ENCODE measurements around the gene METTL22.
A peak's percentile ranks its signal among the peaks of the same experiment; 100 is the strongest.
"Not testable (repeated sequence)": the region's sequence is repeated elsewhere in the genome, so short reads cannot be mapped to it uniquely, and the experiment has no call there.

The METTL22 gene

DNA sequence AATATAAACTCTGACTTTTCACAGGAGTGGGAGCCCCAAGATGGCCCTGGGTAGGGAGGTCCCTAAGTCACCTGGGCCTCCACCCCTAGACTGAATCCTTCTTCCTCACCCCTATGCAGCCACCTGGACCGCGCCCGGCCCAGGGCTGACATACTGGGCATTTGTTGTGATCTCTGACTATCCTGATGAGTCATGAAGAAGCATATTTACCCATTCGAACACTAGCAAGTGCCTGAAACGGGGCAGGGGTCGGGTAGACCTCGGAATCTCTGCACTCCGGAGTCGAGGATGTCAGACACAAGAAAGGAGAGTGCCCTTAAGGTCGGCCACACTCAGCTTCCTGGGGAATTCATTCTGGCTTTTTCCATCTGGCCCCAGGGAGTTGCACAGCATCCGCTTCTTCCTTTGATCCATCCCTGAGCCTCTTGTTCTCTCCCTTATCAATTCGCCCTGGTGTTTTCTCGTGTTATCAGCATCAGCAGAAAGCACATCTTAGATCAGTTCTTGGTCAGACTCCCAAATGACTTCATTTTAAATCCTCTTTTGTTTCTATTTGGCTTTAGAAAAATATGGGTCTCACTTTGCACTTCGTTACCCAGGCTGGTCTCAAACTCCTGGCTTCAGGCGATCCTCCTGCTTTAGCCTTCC is 10.4 kb downstream of the METTL22 start:
- DNase-seq (ENCODE audit: low read depth in 2 of 2), result no peak

DNA sequence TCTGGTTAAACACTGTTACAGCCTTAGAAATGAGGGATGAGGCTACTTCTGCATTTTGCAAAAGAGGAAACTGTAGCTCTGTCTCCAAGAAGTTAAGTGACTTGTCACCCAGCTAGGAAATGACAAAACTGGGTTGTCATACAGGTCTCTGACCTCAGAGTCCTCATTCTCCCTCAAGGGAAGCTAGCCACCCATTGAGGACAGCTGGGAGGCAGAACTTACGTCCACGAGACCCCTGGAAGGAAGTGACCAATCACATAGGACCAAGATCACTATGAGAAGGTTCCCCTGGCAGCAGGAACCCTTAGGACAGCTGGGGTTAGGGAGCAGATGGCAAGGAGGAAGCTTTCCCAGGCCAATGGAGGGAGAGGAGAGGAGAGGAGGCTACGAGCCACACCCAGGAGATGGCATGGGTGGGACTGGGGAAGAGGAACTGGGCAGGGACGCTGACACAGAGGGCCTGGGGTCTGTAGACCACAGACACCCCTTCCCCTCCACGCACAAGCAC is 11.2 kb downstream of the METTL22 start:
- no peak for DNase-seq (ENCODE audit: low read depth in 2 of 2)

DNA sequence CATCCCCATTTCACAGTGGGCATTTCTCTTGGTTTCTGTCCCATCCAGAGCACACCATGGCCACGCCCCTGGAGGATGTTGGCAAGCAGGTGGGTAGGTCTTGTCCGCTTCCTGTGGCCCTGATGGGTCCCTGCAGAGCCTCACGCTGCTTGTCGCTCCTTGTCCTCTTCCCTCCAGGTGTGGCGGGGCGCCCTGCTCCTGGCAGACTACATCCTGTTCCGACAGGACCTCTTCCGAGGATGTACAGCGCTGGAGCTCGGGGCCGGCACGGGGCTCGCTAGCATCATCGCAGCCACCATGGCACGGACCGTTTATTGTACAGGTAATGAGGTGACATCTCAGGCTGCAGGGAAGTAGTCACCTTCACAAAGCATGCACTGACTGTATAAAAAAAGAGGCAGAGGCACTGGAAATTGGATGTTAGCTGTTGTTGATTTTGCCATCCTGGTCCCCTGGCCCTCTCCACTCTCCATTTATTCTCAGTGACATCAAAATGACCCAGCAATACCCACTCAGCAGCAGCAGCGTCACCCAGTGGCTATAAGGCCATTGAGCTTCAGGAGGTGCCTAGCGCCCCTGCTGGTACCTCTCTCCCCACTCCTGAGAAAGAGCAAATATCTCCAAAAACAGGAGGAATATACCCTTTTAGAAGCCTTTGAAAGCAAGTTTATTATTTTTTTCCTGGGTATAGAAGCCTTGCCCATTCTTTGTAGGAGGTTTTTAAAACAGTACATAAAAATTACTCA is 13.7 kb downstream of the METTL22 start:
- DNase-seq (ENCODE audit: low read depth in 2 of 2), result no peak

DNA sequence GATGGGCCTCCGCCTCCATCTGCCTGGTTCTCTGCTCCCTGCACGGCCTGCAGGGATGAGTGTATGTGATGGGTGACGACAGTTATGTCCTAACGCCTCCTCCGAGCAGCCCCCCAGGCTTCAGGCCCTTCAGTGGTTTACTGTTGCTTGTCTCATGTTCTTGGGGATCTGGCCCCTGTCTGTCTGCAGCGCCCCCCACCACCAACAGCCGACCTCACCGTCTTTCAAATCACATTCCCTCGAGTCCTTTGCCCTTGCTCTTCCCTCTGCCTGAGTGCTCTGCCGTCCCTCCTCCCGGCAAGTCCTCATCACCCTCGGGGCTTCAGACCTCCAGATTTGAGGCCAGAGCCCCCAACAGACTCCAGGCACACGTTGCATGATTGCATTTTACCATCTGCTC is 18.2 kb downstream of the METTL22 start:
- no peak for DNase-seq (ENCODE audit: low read depth in 2 of 2)

DNA sequence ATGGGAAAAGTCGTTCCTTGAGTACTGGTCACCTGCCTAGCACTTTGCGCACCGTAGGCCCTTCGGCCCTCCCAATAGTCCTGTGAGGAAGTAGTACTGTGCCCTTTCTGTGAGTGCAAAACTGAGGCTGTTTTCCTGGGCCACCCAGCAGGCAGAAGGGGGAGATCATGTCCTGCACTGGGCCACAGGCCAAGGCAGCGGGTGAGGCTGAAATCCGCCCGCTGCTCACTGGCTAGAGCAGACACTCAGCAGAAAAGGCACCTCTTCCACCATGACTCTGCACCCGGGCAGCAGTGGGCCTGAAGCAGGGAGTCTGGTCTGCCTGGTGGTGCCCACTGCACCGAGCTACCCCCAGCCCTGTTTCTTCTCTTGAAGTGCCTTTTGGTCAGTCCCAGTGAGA is 20.2 kb downstream of the METTL22 start:
- DNase-seq (ENCODE audit: low read depth in 2 of 2), result no peak

DNA sequence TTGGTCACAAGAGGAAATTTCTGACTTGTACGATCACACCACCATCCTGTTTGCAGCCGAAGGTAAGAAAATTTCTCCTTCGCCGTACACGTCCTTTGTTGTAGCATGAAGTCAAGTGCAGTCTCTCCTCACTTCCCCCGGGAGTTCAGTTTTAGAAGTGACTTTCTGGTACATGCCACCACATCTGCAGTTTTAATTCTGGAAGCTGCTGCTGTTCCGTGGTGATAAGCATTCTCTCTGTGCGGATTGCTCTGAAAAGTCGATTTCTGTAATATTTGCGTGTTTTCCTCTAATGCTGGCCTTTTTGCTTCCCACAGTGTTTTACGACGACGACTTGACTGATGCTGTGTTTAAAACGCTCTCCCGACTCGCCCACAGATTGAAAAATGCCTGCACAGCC is 20.6 kb downstream of the METTL22 start:
- no peak for DNase-seq (ENCODE audit: low read depth in 2 of 2)

DNA sequence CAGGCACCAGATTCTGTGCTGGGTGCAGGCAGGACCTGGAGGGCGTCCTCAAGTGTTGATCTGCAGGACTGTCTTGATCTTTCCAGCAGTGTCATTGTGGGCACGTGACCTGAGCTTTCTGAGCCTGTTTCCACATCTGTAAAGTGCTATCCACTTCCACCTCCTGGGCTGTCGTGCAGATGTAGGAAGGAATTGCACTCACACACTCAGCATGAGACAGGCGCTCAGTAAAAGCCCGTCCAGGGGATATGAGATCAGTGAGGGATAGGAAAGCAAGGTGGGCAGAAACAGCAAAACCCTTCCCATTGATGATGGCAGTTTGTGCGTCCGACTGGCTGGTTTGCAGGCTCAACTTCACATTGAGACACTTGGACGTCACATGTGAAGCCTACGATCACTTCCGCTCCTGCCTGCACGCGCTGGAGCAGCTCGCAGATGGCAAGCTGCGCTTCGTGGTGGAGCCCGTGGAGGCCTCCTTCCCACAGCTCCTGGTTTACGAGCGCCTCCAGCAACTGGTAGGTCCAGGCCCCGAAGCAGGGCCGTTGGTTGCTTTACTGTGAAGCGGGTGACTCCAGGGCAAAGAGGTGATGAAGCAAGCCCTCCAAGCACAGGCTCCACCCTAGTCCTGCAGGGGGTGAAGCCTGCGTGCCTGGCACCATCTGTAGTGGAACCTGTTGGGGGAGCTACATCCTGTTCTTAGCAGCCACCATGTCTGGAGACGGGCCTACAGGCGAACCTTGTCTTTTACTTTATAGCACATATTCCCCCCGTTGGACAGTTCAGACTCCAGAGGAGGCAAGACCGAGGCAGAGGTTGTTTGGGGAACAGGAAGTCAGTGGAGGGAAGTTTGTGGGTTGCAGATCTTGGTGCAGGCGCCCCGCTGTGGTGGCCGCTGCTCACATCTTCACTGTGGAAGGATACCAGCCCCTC is 23.0 kb downstream of the METTL22 start:
- no peak for DNase-seq (ENCODE audit: low read depth in 2 of 2)

DNA sequence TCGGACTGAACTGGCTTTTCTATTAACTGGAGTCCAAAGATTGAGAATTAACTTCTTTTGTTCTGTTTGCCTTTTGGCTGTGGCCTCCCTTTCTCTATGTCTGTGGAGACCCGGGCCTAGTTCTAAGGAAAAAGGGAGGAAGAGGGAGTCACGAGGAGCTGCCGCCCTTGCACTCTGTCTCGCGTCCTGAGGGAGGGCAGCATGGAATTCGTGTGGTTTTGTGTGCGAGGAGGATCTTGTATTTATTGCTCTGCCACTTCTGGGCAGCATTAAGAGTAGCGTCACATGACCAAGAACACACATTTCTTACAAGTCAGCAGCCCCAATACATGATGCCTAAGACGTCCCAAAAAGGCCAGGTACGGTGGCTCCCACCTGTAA is 23.6 kb downstream of the METTL22 start:
- no peak for DNase-seq (ENCODE audit: low read depth in 2 of 2)

DNA sequence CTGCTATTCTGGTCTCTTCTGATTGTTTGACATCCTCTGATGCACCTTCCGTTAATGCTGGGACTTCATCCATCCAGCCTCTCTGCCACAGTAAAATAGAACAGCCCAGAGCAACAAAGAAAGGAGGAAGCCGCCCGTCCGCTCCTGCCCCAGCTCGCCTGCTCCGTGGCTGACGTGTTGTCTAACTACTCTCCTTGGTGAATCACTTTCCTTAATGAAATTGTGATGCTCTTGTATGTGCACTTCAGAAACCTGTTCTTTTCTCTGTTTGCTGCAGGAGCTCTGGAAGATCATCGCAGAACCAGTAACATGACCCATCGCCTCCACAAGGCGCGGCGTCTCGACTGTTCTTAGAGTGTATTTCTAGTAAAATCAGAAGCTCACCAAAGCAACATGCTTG is 24.3 kb downstream of the METTL22 start:
- no peak for DNase-seq (ENCODE audit: low read depth in 2 of 2)

DNA sequence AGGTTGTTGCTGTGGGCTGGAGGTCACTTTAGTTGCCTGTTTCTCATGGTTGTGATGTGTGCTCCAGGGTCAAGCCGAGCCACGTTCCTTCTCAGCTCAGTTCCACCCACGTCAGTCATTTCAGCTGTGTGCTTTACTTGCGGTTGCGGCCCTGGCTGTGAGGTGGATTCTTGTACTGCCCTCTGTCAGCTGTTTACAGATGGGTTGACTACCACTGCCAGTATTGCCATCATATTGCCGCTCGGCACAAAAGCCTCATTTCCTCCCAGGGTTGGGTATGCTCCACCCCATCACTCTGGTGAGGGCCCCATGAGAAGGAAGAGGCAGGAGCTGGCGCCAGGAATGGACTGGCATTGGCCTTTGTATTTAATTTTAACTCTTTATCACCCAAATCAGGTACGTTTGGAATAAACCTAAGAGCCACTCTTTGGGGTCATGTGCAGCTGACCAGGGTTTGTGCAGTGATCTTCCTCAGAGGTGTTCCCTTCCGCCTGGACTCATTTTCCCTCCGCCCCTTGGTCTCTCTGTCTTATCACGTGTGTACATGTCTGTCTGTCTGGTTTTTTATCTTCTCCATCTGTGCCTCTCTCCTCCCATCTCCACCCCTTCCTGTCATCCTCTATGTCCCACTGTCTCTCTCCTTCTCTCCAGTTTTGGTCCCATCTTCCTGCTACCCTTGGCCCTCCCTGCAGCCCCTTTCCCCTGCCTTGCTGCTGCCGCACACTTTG is 25.0 kb downstream of the METTL22 start:
- no peak for DNase-seq (ENCODE audit: low read depth in 2 of 2)

DNA sequence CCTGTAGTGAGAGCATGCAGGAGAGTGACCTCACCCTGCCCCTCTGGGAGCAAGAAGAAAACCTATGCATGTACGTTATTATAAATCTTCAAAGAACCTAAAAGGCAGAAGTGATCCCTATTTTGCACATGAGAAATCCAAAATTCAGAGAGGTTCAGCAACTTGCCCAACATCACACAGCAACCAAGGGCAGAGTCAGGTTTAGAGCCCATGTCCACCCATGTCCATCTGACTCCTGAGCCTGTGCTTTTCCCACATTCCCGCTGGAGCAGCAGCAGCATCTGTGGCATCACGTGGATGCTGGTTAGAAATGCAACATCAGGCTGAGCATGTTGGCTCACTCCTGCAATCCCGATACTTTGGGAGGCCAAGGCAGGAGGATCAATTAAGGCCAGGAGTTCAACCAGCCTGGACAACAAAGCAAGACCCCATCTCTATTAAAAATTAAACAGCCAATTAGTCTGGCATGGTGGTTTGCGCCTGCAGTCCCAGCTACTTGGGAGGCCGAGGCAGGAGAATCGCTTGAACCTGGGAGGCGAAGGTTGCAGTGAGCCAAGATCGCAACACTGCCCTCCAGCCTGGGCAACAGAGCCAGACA is 26.3 kb downstream of the METTL22 start:
- no peak for DNase-seq (ENCODE audit: low read depth in 2 of 2)

DNA sequence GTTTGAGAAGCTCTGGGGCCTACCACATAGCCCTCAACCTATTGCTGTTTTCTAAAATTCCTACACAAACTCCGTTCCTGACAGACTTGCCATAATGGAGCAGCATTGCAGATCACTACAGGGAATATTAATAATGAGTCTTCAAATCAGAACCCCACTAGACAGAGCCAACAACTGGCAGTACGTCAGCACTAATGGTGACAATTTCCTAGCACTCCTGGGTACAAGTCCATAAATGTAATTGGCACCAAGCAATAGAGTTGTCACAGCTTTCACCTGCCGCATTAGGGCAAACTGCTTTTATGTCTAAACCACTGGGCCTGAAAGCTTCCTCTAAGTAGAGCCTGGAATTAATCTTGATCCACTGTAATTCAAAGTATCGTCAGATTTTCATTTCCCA is 27.4 kb downstream of the METTL22 start:
- DNase-seq (ENCODE audit: low read depth in 2 of 2), result no peak

DNA sequence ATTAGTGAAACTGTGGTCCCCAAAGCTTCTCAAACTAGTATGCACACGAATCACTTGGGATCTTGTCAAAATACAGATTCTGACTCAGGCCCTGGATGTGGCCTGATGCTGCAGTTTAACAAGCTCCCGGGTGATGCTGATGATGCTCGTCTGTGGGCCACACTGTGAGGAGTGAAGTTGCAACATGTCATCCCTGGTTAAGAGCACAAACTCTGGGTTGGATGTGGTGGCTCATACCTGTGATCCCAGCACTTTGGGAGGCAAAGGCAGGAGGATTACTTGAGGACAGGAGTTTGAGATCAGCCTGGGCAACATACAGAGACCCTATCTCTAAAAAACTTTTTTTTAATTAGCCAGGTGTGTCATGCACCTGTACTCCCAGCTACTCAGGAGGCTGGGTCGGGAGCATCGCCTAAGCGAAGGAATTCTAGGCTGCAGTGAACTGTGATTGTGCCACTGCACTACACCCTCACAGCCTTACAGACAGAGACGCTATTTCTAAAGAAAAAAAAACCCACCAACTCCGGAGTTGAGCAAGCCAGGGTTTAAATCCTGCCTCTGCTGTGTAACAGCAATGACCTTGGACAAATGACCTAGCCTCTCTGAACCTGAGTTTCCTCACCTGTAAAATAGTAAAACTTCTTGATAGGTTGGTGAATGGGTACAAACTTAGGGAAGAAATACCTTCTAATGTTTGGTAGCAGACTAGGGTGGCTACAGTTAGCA is 28.5 kb downstream of the METTL22 start:
- no peak for DNase-seq (ENCODE audit: low read depth in 2 of 2)

DNA sequence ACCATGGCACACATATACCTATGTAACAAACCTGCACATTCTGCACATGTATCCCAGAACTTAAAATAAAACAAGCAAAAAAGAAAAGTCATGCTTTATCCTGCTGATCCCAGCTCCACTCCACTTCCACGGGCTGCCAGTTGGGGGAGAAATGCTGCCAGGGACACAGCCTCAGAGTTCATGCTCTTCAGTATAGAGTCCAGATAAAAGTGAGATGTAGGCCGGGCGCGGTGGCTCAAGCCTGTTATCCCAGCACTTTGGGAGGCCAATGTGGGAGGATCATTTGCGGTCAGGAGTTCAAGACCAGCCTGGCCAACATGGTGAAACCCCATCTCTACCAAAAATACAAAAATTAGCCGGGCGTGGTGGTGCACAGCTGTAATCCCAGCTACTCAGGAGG is 30.5 kb downstream of the METTL22 start:
- DNase-seq (ENCODE audit: low read depth in 2 of 2), result not testable (repeated sequence)

DNA sequence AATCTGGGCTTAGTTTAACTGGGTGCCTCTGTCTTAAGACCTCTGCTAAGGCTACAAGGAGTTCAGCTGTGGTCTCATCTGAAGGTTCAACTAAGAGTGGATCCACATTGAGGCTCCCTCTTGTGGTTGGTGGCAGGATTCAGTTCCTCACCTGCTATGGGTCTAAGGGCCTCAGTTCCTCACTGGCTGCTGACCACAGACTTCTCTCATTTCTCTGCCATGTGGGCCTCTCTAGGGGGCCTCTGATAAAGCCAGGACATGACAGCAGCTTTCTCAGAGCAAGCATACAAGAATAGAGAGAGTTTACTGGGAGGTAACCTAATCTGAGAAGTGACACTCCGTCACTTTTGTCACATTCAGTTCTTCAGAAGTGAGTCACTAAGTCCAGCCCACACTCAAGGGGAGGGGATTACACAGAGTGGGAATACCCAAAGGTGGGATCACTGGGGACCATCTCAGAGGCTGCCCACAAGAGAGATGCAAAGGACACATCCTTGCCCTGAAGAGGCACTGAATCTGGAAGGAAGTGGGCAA is 33.8 kb downstream of the METTL22 start:
- DNase-seq (ENCODE audit: low read depth in 2 of 2), result no peak

DNA sequence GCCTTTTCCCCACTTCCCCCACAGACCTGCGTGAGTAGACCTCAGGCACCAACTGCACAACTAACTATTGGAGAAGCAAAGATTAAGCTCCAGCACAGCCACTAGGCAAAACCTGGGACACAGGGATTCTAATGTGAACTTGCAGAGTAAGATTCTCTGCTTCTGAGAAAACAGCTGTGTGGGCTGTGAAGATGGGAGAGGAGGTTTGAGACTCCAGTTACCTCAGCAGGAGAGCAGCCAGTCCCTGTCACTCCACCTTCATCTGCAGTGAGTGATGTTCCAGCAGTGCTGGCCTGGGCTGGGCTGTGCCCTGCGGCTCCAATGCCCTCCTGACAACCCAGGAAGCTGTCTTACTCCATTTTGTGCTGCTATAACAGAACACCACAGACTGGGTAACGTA is 34.9 kb downstream of the METTL22 start:
- no peak for DNase-seq (ENCODE audit: low read depth in 2 of 2)

DNA sequence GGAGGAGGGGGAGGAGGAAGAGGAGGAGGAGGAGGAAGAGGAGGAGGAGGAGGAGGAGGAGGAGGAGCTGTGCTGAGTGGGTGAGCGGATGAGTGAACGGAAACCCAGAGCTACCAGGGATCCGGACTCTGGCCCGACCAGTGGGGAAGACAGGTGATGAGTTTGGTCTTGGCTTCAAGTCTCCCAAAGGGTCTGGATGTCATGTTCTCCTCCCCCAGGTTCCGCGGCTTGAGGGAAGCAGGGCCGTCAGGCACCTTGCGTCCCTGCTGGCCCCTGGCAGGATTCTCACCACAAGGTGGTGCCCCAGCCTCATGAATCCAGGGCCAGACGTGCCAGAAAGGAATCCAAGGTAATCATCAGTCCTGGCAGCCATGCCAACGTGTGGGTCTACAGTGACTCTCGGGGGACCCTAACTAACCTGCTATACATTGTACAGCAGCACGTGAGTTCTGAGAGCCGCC is 39.4 kb downstream of the METTL22 start:
- DNase-seq (ENCODE audit: low read depth in 2 of 2), result peak; percentile 10 to 17

DNA sequence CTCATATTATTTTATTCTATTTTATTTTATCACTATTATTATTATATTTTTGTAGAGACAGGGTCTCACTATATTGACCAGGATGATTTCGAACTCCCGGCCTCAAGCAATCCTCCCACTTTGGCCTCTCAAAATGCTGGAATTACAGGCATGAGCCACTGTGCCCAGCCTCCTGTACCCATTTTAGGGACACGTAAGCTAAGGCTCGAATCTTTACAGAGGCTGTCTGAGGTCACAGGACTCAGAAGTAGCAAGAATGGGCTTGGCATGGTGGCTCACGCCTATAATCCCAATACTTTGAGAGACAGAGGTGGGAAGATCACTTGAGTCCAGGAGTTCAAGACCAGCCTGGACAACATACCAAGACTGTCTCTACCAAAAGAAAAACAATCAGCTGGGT is 40.2 kb downstream of the METTL22 start:
- no peak for DNase-seq (ENCODE audit: low read depth in 2 of 2)

DNA sequence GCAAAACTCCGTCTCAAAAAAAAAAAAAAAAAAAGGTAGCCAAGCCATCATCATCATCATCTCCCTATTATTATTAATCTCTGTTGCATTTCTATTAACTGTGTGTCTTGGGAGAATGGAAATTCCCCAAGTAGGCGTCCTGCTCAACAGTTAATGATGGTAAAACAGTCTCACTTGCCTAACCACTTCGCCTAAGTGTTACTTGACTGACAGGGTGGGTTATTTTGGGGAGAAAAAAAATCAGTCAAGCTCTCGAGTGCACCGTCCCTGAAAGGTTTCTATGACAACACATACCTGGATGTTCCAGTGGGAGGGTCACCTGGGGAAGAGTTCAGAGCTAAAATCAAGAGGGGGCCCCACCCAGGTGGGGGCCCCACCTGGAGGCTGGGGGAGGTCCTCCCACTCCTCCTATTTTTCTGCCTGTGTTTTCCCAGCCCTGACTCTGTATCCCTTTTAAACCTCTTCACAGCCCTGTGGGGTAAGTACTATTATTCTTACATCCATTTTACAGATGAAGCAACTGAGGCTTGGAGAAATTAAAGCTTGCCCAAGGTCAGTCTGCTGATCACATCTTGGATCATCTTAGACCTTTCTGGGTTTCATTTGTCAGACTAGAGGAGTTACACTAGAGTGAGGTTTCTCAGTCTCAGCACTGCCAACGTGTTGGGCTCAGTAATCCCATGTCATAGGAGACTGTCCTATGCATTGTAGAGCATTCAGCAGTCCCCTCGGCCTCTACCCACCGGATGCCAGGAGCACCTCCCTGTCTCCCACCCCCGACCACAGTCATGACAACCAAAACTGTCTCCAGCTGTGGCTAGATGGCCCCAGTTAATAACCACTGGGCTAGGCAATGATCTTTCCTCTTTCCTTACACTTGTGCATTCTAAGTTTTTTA is 41.9 kb downstream of the METTL22 start:
- DNase-seq (ENCODE audit: low read depth in 2 of 2), result no peak
